T-helper 2 cell (primary cell): ENCODE data around the gene PRODH.
"Not testable (repeated sequence)": the region's sequence is repeated elsewhere in the genome, so short reads cannot be mapped to it uniquely, and the experiment has no call there.

Experiments
- DNase-seq, 5 experiments: peaks; one replicate each; pipeline versions ENCODE4 v3.0.0 to v3.0.0-alpha.2; 2012 to 2022

Gene PRODH

GRCh38 chr22:18968011-18968749 lies 32.1 kb upstream of the PRODH start:
- DNase-seq: no peak

GRCh38 chr22:18967391-18968010 lies 31.4 kb upstream of the PRODH start:
- not testable (repeated sequence) for DNase-seq

GRCh38 chr22:18966748-18967147 lies 30.7 kb upstream of the PRODH start:
- no peak for DNase-seq

GRCh38 chr22:18965526-18966421 lies 29.7 kb upstream of the PRODH start:
- DNase-seq: no peak

GRCh38 chr22:18964501-18965265 lies 28.6 kb upstream of the PRODH start:
- not testable (repeated sequence) for DNase-seq

- DNase-seq: not testable (repeated sequence)
Observed at GRCh38 chr22:18964051-18964450, 28.0 kb upstream of the PRODH start.

GRCh38 chr22:18962308-18962635 lies 26.2 kb upstream of the PRODH start:
- no peak for DNase-seq

- not testable (repeated sequence) for DNase-seq
Observed at GRCh38 chr22:18961632-18962307, 25.7 kb upstream of the PRODH start.

GRCh38 chr22:18961201-18961600 lies 25.1 kb upstream of the PRODH start:
- DNase-seq: not testable (repeated sequence)

- not testable (repeated sequence) for DNase-seq
Observed at GRCh38 chr22:18960166-18960820, 24.2 kb upstream of the PRODH start.

- not testable (repeated sequence) for DNase-seq
Observed at GRCh38 chr22:18959741-18960140, 23.6 kb upstream of the PRODH start.

- DNase-seq: not testable (repeated sequence)
Observed at GRCh38 chr22:18959266-18959665, 23.2 kb upstream of the PRODH start.

GRCh38 chr22:18958738-18959137 lies 22.6 kb upstream of the PRODH start:
- peak in 1 of 5 experiments; percentile 12 for DNase-seq

GRCh38 chr22:18958321-18958705 lies 22.2 kb upstream of the PRODH start:
- not testable (repeated sequence) for DNase-seq

- not testable (repeated sequence) for DNase-seq
Observed at GRCh38 chr22:18957621-18958320, 21.7 kb upstream of the PRODH start.

- not testable (repeated sequence) for DNase-seq
Observed at GRCh38 chr22:18956956-18957355, 20.9 kb upstream of the PRODH start.

- DNase-seq: not testable (repeated sequence)
Observed at GRCh38 chr22:18956121-18956895, 20.2 kb upstream of the PRODH start.

GRCh38 chr22:18955696-18956095 lies 19.6 kb upstream of the PRODH start:
- DNase-seq: no peak

- DNase-seq: no peak
Observed at GRCh38 chr22:18954990-18955571, 19.0 kb upstream of the PRODH start.
